Measurements from ENCODE around the gene ZNF219. TPM values are rescaled to one million over a fixed set of nuclear protein-coding genes. Genes with fewer than 3 reads are reported as not detected.

The ZNF219 gene
- total and polyA plus RNA-seq, 2 of the 13 experiments (the other 11 are each of a cell fraction or from before 2014, with no cell fraction given) = 34.5 to 36.6 TPM

- TF ChIP-seq, protein P1, sequence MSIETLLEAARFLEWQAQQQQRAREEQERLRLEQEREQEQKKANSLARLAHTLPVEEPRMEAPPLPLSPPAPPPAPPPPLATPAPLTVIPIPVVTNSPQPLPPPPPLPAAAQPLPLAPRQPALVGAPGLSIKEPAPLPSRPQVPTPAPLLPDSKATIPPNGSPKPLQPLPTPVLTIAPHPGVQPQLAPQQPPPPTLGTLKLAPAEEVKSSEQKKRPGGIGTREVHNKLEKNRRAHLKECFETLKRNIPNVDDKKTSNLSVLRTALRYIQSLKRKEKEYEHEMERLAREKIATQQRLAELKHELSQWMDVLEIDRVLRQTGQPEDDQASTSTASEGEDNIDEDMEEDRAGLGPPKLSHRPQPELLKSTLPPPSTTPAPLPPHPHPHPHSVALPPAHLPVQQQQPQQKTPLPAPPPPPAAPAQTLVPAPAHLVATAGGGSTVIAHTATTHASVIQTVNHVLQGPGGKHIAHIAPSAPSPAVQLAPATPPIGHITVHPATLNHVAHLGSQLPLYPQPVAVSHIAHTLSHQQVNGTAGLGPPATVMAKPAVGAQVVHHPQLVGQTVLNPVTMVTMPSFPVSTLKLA (IDR thresholded peaks at IDR 0.05) = no peak
- TF ChIP-seq ZBTB37 (CRISPR knock-in tag; IDR thresholded peaks at IDR 0.05) = no peak
- TF ChIP-seq THYN1 (CRISPR knock-in tag; IDR thresholded peaks at IDR 0.05; ENCODE audit: borderline replicate concordance, low read depth) = no peak
- TF ChIP-seq NR3C1 (CRISPR knock-in tag; IDR thresholded peaks at IDR 0.05) = no peak
- TF ChIP-seq, protein P2, sequence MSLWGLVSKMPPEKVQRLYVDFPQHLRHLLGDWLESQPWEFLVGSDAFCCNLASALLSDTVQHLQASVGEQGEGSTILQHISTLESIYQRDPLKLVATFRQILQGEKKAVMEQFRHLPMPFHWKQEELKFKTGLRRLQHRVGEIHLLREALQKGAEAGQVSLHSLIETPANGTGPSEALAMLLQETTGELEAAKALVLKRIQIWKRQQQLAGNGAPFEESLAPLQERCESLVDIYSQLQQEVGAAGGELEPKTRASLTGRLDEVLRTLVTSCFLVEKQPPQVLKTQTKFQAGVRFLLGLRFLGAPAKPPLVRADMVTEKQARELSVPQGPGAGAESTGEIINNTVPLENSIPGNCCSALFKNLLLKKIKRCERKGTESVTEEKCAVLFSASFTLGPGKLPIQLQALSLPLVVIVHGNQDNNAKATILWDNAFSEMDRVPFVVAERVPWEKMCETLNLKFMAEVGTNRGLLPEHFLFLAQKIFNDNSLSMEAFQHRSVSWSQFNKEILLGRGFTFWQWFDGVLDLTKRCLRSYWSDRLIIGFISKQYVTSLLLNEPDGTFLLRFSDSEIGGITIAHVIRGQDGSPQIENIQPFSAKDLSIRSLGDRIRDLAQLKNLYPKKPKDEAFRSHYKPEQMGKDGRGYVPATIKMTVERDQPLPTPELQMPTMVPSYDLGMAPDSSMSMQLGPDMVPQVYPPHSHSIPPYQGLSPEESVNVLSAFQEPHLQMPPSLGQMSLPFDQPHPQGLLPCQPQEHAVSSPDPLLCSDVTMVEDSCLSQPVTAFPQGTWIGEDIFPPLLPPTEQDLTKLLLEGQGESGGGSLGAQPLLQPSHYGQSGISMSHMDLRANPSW (CRISPR knock-in tag; IDR thresholded peaks at IDR 0.05; ENCODE audit: borderline replicate concordance) = 0 out of 2 replicates have a peak, but pooled peaks have one; percentile 47
- TF ChIP-seq, protein P3, sequence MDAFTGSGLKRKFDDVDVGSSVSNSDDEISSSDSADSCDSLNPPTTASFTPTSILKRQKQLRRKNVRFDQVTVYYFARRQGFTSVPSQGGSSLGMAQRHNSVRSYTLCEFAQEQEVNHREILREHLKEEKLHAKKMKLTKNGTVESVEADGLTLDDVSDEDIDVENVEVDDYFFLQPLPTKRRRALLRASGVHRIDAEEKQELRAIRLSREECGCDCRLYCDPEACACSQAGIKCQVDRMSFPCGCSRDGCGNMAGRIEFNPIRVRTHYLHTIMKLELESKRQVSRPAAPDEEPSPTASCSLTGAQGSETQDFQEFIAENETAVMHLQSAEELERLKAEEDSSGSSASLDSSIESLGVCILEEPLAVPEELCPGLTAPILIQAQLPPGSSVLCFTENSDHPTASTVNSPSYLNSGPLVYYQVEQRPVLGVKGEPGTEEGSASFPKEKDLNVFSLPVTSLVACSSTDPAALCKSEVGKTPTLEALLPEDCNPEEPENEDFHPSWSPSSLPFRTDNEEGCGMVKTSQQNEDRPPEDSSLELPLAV (CRISPR knock-in tag; conservative IDR thresholded peaks at IDR 0.05; ENCODE audit: low read depth) = no peak
- no peak for TF ChIP-seq GABPA (IDR thresholded peaks at IDR 0.05; ENCODE audit: low read depth, low read length)
- TF ChIP-seq GABPA (CRISPR knock-in tag; IDR thresholded peaks at IDR 0.05; ENCODE audit: low read depth) = no peak
- TF ChIP-seq CERS6 (CRISPR knock-in tag; IDR thresholded peaks at IDR 0.05) = no peak
- peak; percentile 62; the same call in 1 of the 2 replicates for TF ChIP-seq ZNF263 (CRISPR knock-in tag; IDR thresholded peaks at IDR 0.05)
- TF ChIP-seq, protein P4, sequence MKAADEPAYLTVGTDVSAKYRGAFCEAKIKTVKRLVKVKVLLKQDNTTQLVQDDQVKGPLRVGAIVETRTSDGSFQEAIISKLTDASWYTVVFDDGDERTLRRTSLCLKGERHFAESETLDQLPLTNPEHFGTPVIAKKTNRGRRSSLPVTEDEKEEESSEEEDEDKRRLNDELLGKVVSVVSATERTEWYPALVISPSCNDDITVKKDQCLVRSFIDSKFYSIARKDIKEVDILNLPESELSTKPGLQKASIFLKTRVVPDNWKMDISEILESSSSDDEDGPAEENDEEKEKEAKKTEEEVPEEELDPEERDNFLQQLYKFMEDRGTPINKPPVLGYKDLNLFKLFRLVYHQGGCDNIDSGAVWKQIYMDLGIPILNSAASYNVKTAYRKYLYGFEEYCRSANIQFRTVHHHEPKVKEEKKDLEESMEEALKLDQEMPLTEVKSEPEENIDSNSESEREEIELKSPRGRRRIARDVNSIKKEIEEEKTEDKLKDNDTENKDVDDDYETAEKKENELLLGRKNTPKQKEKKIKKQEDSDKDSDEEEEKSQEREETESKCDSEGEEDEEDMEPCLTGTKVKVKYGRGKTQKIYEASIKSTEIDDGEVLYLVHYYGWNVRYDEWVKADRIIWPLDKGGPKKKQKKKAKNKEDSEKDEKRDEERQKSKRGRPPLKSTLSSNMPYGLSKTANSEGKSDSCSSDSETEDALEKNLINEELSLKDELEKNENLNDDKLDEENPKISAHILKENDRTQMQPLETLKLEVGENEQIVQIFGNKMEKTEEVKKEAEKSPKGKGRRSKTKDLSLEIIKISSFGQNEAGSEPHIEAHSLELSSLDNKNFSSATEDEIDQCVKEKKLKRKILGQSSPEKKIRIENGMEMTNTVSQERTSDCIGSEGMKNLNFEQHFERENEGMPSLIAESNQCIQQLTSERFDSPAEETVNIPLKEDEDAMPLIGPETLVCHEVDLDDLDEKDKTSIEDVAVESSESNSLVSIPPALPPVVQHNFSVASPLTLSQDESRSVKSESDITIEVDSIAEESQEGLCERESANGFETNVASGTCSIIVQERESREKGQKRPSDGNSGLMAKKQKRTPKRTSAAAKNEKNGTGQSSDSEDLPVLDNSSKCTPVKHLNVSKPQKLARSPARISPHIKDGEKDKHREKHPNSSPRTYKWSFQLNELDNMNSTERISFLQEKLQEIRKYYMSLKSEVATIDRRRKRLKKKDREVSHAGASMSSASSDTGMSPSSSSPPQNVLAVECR (CRISPR knock-in tag; IDR thresholded peaks at IDR 0.05; ENCODE audit: borderline replicate concordance) = peak; percentile 88
- no peak; the same call in 1 of the 2 replicates for TF ChIP-seq HES4 (CRISPR knock-in tag; IDR thresholded peaks at IDR 0.05; ENCODE audit: borderline replicate concordance)
- 0 out of 2 replicates have a peak, but pooled peaks have one; percentile 89 for TF ChIP-seq ZNF383 (CRISPR knock-in tag; IDR thresholded peaks at IDR 0.05; ENCODE audit: borderline replicate concordance)
- peak; percentile 55; the same call in 1 of the 2 replicates for TF ChIP-seq ZFP41 (CRISPR knock-in tag; IDR thresholded peaks at IDR 0.05; ENCODE audit: borderline replicate concordance)
Observed at GRCh38 chr14:21092273-21093011, 6.0 kb downstream of the ZNF219 start (continued).

All from HepG2 (cell line).